OCI-LY1 (cell line): Measurements from ENCODE around the gene PRAME.

ENCODE experiments used
- CTCF ChIP-seq: fragments of 200-600 bp; sonication (generic), shearing (Covaris generic); IDR thresholded peaks from 2 replicates; pipeline ENCODE4 v1.5.1; 2017; ENCODE audit warnings: mild to moderate bottlenecking, antibody characterized with exemption, low read length, moderate library complexity, mixed read lengths
- EZH2 ChIP-seq: fragments of 200-600 bp; sonication (generic), shearing (Covaris generic); IDR thresholded peaks from 2 replicates; pipeline ENCODE4 v1.8.0; 2017; ENCODE audit warnings: borderline replicate concordance, mixed run types, mild to moderate bottlenecking, antibody characterized with exemption, low read length, moderate library complexity, mixed read lengths

- TF ChIP-seq EZH2 (no peak), CTCF (no peak)
Measured at GRCh38 chr22:22555596-22555995, 3.5 kb downstream of the PRAME start.
